ENCODE results near the gene PTK6. TPM values are rescaled to one million over a fixed set of nuclear protein-coding genes. Genes with fewer than 3 reads are reported as not detected.

The PTK6 gene
- total RNA-seq, 6 experiments from 2014 or later = 0.07 TPM; not detected in 4

- Mint-ChIP-seq H3K4me1 (ENCODE audit: low read depth) (no peaks in the 10 kb centered on the region; the same call in 1 of the 2 replicates), H3K27me3 (ENCODE audit: insufficient read depth) (no peaks in the 10 kb centered on the region), H3K36me3 (ENCODE audit: low read depth) (no peaks in the 10 kb centered on the region), H3K9me3 (no peaks in the 10 kb centered on the region), H3K27ac (no peak overlapping the region), H3K4me3 (no peak overlapping the region)
- no peak for TF ChIP-seq CTCF (IDR thresholded peaks at IDR 0.05)
- DNase-seq = no peak
Measured at GRCh38 chr20:63534831-63535651, 2.1 kb downstream of the PTK6 start.

- H3K4me3 Mint-ChIP-seq = no peak overlapping the region
- H3K27ac Mint-ChIP-seq = no peak overlapping the region
- no peak for DNase-seq
- no peaks in the 10 kb centered on the region for H3K27me3 Mint-ChIP-seq (ENCODE audit: insufficient read depth)
- H3K36me3 Mint-ChIP-seq (ENCODE audit: low read depth) = no peaks in the 10 kb centered on the region
- H3K4me1 Mint-ChIP-seq (ENCODE audit: low read depth) = no peaks in the 10 kb centered on the region
- H3K9me3 Mint-ChIP-seq = no peaks in the 10 kb centered on the region
- TF ChIP-seq CTCF (IDR thresholded peaks at IDR 0.05) = no peak
Measured at GRCh38 chr20:63534427-63534830, 2.7 kb downstream of the PTK6 start.

- H3K36me3 Mint-ChIP-seq (ENCODE audit: low read depth) = no peaks in the 10 kb centered on the region
- H3K4me3 Mint-ChIP-seq = no peak overlapping the region
- no peaks in the 10 kb centered on the region for H3K4me1 Mint-ChIP-seq (ENCODE audit: low read depth)
- H3K27me3 Mint-ChIP-seq (ENCODE audit: insufficient read depth) = no peaks in the 10 kb centered on the region
- no peak overlapping the region for H3K27ac Mint-ChIP-seq
- no peak for DNase-seq
- no peak for TF ChIP-seq CTCF (IDR thresholded peaks at IDR 0.05)
- no peaks in the 10 kb centered on the region for H3K9me3 Mint-ChIP-seq
Measured at GRCh38 chr20:63533871-63534393, 3.2 kb downstream of the PTK6 start.

- DNase-seq = no peak
- H3K27me3 Mint-ChIP-seq (ENCODE audit: insufficient read depth) = no peaks in the 10 kb centered on the region
- no peaks in the 10 kb centered on the region for H3K9me3 Mint-ChIP-seq
- H3K4me1 Mint-ChIP-seq (ENCODE audit: low read depth) = no peaks in the 10 kb centered on the region
- H3K36me3 Mint-ChIP-seq (ENCODE audit: low read depth) = no peaks in the 10 kb centered on the region
- no peak overlapping the region for H3K27ac Mint-ChIP-seq
- no peak for TF ChIP-seq CTCF (IDR thresholded peaks at IDR 0.05)
- H3K4me3 Mint-ChIP-seq = no peak overlapping the region
Measured at GRCh38 chr20:63533388-63533787, 3.8 kb downstream of the PTK6 start.

GRCh38 chr20:63532449-63532971 is 4.7 kb downstream of the PTK6 start:
- Mint-ChIP-seq H3K4me3 (no peak overlapping the region), H3K27me3 (ENCODE audit: insufficient read depth) (no peaks in the 10 kb centered on the region), H3K27ac (no peak overlapping the region), H3K9me3 (no peaks in the 10 kb centered on the region), H3K4me1 (ENCODE audit: low read depth) (no peaks in the 10 kb centered on the region), H3K36me3 (ENCODE audit: low read depth) (no peaks in the 10 kb centered on the region)
- no peak for DNase-seq
- TF ChIP-seq CTCF (IDR thresholded peaks at IDR 0.05) = no peak

Data from HFFc6 (cell line).